Prostate gland (tissue), 2 donors: ENCODE data around the gene CRYBG1.
A peak's percentile ranks its signal among the peaks of the same experiment; 100 is the strongest.

Source experiments
- POLR2A ChIP-seq: fragments of 450-650 bp; IDR thresholded peaks from one replicate; pipeline ENCODE4 v1.6.1; 2016; ENCODE audit warnings: antibody characterized with exemption, mild to moderate bottlenecking
- TF ChIP-seq, protein P1 (sequence below), 4 experiments: fragments of 200-600 bp in 2 of 4; fragments of 450-650 bp in 2 of 4; sonication (generic) in 2 of 4; IDR thresholded peaks; 1 replicate in 3 of 4; 2 replicates in 1 of 4; pipeline ENCODE4 v1.5.1; 2016 to 2019; ENCODE audit warnings: antibody characterized with exemption in 4 of 4, mild to moderate bottlenecking in 2 of 4, moderate library complexity in 2 of 4

DNA sequence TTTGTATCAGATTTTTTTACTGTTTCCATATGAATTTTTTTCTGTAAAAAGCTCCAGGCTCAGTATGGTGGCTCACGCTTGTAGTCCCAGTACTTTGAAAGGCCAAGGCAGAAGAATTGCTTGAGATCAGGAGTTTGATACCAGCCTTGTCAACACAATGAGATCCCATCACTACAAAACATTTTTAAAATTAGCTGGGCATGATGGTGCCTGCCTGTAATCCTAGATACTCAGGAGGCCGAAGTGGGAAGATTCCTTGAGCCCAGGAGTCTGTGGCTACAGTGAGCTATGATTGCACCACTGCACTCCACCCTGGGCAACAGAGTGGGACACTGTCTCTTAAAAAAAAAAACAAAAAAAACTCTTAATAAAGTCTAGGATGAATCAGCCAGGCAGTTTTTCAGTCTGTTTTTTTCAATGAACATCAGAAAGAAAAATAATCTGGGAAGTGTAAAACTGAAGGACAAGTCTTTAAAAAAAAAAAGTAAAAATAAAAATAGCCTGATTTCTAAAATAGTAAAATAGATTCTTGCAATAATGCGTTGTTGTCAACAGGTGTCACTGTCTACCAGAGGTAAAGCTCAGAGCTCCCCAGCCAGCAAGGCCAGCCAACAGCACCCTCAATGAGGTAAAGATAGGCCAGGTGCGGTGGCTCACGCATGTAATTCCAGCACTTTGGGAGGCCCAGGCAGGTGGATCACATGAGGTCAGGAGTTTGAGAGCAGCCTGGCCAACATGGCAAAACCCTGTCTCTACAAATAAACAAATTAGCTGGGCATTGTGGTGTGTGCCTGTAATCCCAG is 25.7 kb upstream of the CRYBG1 start:
- no peak for TF ChIP-seq POLR2A
- TF ChIP-seq, protein P1, sequence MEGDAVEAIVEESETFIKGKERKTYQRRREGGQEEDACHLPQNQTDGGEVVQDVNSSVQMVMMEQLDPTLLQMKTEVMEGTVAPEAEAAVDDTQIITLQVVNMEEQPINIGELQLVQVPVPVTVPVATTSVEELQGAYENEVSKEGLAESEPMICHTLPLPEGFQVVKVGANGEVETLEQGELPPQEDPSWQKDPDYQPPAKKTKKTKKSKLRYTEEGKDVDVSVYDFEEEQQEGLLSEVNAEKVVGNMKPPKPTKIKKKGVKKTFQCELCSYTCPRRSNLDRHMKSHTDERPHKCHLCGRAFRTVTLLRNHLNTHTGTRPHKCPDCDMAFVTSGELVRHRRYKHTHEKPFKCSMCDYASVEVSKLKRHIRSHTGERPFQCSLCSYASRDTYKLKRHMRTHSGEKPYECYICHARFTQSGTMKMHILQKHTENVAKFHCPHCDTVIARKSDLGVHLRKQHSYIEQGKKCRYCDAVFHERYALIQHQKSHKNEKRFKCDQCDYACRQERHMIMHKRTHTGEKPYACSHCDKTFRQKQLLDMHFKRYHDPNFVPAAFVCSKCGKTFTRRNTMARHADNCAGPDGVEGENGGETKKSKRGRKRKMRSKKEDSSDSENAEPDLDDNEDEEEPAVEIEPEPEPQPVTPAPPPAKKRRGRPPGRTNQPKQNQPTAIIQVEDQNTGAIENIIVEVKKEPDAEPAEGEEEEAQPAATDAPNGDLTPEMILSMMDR (IDR thresholded peaks at IDR 0.05): peak; percentile 25 to 67 (median 54)
